HG02571 (cell line): Measurements from ENCODE around the gene ESPN.
"Not testable (repeated sequence)": the region's sequence is repeated elsewhere in the genome, so short reads cannot be mapped to it uniquely, and the experiment has no call there.

ENCODE experiments used
- ATAC-seq: cut with Tn5 transposase; IDR thresholded peaks from one replicate; pipeline ENCODE4 v1.9.1; 2021; ENCODE audit warnings: mild to moderate bottlenecking, moderate library complexity; ENCODE audit not compliant: unreplicated experiment

ESPN gene

GRCh38 chr1:6426972-6427350, 2.4 kb downstream of the ESPN start:
- no peak for ATAC-seq

GRCh38 chr1:6427441-6428390, 3.1 kb downstream of the ESPN start:
- ATAC-seq: no peak

DNA sequence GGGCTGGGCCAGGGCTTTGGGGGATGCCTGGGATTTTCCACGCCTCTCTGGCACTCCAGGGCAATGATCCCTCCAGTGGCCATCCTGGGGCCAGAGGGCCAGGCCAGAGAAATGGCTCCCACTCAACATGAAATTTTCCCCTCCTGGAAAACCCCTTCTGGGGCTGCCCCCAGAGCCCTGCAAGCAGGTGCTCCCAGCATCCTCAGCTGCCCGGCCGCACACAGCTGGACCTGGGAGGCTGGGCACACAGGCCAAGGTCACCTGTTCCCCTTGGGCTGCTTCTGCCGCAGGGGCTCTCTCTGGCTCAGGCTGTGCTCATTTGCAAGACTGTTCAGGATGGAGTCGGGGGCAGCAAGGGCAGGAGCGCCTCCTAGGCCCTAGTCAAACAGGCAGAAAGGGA, 3.9 kb downstream of the ESPN start:
- not testable (repeated sequence) for ATAC-seq

DNA sequence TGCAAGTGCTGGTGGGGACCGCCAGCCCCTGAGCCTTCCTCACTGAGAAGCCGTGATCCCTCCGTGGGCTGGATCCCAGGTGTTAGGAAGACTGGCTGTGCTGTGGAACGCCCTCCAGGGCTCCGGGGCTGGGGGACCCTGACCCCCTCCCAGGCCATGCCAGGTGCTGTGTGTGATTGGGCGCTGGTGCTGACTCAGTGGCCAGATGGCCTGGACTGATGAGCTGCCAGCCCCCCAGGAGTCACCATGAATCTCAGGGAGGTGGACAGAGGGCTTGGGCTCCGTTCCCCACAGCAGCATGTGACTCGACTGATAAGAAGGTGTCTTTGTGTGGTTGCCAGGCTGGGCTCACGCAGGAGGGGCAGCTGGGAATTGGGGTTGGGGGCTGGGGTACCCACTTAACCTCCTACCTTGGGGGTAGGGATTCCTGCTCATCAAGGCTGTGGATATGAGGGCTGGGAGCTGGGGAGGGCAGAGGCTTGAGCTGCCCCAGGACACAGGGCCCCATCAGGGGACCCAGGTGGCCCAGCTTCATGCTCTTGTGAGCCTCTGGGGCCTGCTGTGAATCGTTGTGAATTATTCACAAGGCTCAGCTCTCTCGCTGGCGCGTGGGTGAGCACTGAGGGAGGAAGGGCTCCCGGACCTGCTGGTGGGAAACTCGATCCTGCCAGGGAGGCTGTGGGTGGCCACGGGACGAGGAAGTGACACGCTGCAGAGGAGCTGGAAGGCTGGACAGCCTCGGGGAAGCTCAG, 5.3 kb downstream of the ESPN start:
- not testable (repeated sequence) for ATAC-seq

DNA sequence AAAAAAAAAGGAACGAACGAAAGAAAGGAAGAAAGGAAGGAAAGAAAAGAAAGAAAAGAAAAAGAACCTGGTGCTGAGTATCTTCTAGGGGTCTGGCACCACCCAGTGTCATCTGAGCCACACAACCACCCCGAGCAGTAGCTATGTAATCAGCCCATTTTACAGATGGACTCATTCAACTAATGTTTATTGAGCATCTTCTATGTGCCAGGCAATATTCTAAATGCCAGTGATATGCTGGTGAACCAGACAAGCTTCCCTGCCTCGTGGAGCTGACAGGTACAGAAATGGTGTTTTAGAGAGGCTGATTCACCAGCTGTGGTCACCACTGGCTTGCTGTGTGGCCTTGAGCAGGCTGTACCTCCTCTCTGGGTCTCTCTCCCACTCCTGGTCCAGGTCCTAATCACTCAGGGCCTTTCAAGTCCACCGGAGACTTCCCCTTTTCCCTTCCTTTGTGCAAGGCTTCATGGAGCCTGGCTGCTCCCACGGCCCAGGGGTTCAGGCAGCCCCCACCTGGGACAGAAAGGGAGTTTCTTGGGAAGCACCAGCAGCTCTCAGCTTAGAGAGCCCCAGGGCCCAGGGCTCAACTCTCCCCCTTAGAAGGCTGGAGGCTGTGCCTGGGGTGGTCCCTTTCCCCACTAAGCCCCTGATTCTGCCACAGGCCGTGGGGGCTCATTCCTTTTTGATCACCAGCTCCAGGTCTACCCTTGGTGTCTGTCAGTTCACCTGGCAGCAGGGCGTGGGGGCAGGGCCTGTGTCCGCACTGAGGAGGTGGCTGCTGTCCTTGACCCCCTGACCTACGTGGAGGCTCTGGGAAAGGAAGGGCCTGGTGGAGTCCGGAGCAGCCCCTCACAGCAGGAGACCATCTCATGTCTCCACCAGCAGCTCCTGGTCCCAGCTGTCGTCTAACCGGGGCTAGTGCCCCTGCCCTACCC, 7.3 kb downstream of the ESPN start:
- ATAC-seq: not testable (repeated sequence)

DNA sequence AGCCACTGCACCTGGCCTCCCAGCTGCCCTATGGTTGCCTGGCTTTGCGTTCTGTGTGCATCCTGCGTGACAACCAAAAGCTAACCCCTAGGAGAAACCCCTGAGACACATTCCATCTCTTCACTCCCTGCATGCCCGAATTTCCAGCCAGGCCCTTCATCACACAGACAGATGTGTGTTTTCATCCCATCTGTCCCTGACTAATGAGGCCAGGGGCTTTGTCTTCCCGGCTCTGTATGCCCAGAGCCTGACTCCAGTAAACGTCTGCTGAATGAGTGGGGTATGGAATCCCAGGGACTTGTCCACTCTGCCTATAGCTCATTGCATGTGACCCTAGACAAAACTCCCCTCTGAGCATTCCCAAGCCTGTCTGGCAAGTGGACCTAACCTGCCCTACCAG, 9.6 kb downstream of the ESPN start:
- ATAC-seq: no peak

DNA sequence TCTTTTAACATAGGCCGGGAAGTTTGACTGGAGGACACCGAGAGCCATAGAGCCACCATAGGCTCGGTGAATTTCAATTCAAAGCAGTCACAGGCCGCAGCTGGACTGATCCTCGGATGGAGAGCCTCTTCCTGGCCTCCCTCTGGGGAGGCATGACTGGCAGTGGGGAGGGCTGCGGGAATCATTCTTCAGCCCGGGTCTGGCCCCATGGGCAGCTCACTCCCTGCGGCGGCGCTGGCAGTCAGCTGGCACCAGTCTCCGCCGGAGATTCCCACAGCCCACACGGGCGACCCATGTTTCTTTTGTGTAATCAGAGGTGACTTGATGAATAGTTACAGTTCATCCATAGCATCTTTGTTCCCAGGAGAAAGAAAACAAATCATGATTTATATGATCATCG, 10.6 kb downstream of the ESPN start:
- ATAC-seq: no peak

- no peak for ATAC-seq
These were observed 11.0 kb downstream of the ESPN start for GRCh38 chr1:6435547-6435946.

GRCh38 chr1:6436277-6436676, 11.7 kb downstream of the ESPN start:
- not testable (repeated sequence) for ATAC-seq

DNA sequence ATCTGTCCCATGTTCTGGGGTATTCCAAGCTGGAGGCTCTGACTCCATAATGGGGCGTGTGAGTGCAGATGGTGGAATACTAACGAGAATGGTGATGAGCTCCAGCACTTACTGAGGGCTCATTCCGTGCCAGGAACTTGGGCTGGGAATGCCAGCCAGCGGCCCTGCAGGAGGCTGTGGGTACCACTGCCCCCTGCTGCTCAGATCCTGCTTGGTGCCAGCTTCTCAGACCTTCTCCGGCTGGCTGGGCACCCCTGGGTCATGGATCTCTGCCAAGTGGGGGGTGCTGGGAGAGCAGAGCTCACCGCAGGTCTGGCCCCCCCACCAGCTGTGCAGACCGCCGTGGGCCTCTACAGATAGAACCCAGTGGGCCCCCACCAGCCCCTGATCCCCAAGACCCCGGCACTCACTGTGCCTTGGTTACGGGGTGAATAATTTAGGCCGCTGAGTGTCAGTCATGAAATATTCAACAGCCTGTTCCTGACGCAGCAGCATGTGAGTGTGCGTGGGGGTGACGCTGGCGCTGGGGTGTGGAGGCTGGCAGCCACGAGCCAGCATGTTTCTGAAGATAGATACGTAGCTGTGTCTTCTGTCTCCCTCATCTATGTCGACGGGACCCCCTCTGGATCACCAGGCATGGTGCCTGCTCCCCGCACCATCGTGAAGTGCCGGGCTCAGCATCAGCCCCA, 12.6 kb downstream of the ESPN start:
- not testable (repeated sequence) for ATAC-seq

DNA sequence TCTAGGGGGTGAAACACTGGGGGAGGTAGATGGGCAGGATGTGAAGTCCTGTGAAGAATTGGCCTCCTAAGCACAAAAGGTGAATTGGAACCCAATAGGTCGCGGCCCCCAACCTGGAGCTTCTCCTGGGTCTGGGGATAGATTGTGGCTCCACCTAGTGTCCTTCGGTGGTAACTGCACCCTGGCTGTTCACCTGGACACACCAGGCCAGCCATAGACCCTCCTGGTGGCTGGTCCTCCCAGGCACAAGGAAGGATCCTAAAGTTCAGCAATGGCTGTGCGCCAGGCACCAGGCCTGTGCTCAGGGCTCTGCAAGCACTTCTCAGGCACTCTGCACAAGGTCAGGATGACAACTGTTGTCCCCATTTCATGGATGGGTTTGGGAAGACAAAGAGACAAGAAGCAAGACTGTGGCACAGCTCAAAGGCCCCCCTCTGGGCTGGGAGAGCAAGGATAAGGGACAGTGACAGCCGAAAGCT, 13.5 kb downstream of the ESPN start:
- ATAC-seq: no peak

DNA sequence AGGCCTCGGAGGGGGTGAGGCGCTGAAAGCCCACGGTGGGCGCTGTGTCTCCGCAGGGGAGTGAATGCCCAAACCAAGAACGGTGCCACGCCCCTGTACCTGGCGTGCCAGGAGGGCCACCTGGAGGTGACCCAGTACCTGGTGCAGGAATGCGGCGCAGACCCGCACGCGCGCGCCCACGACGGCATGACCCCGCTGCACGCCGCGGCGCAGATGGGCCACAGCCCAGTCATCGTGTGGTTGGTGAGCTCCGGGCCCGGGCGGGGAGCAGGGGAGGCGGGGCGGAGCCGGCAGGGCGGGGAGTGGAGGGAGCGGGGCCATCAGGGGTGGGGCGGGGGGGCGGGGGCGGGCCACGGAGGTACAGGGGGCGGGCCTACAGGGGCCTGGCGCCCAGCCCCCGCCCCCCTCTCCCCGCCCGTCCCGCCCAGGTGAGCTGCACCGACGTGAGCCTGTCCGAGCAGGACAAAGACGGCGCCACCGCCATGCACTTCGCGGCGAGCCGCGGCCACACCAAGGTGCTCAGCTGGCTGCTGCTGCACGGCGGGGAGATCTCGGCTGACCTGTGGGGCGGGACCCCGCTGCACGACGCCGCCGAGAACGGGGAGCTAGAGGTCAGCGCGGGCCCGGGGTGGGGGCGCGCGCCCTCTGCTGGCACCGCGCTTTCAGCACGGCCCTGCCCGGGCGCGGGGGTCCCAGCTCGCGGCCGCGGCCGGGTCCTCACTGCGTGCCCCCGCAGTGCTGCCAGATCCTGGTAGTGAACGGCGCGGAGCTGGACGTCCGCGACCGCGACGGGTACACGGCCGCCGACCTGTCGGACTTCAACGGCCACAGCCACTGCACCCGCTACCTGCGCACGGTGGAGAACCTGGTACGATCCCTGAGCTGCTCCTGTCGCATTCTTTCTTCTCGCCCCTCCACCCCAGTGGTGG, 15.9 kb downstream of the ESPN start:
- ATAC-seq: no peak

GRCh38 chr1:6441586-6441985, 17.0 kb downstream of the ESPN start:
- ATAC-seq: no peak

DNA sequence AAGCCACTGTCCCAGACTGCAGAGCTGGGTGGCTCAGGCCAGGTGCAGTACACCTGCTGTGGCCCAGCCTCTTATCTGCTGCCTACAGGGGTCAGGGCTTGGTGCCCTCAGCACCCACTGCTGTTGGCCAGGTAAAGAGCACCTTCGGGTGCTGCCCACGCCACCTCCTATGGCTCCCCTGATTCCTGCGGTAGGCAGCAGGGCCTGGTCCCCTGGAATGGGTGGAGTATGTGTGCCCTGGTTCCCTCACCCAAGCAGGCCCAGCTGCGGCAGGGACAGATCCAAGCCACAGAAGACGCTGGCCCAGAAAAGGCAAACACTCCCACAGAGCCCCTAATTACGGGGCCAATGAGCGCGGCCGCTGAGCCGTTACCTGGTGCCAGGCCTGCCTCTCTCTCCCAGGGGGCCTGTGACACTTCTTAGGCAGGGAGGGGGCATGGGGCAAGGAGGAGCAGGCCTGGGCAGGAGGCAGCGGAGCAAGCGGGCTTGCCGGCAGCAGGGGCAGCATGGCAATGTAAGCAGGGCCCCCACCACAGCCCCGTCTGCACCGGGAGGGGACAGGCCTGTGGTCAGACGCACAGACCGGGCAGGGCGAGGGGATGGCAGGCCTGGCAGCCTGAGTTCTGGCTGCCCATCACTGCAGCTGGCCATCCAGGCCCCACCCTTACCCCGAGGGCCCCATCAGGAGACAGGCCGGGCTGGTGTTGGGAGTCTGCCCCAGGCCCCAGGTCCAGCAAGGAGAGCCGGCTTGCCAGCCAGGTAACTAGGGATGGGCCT, 19.0 kb downstream of the ESPN start:
- ATAC-seq: no peak

GRCh38 chr1:6444377-6444776, 19.8 kb downstream of the ESPN start:
- ATAC-seq: no peak

DNA sequence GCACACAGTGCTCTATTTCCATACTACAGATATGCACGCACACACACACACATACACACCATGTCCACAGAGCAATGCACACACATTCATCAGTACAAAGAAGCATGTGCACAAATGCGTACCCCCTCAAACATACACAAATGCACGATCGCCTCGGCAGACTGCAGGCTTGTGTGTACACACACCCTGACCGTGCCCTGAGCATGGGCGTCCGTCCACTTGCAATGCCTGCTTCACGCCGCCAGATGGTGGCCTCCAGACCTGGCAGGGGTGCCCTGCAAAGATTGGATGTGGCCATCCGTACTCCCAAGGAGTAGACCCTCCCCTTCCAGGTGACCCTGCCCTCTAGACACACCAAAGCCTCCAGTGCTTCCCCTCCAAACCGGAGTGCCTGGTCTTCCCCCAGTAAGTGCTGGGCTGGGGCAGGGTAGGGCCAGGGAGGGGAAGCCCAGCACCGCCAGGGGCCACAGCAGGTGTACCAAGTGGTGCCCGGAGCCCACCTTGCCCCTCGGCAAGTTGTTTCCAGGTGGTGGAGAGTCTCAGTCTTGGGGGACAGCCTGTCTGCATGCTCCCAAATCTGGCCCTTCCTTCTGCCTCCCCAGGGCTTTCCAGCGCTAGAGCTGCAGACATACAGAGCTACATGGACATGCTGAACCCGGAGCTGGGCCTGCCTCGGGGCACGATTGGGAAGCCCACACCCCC, 20.6 kb downstream of the ESPN start:
- ATAC-seq: no peak

- not testable (repeated sequence) for ATAC-seq
These were observed 21.4 kb downstream of the ESPN start for GRCh38 chr1:6445929-6446328.

DNA sequence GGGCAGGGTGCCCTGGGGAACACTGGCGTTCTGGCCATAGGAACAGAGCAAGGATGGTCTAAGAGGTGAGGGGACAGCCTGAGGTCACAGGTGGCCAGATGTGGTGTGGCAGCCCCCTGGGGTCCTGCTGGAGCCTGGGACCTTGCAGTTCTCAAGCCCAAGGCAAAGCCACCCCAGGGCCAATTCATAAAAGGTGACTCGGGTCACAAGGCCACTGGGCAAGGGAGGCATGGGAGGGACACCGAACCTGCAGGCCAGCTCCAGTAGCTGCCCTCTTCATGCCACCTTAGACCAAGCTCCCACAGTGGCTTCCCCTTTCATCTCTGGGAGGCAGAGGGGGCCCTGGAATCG, 22.1 kb downstream of the ESPN start:
- no peak for ATAC-seq
